ENCODE measurements around the gene DLAT.
"Not testable (repeated sequence)": the region's sequence is repeated elsewhere in the genome, so short reads cannot be mapped to it uniquely, and the experiment has no call there.

DLAT gene

GRCh38 chr11:112024773-112025678 is at the start of gene DLAT:
DLAT (plus strand) TSS chr11:112025408; CDS start chr11:112025473, 65 bp downstream.
- peak; percentile 84 for DNase-seq

GRCh38 chr11:111976119-111976766 is 49.0 kb upstream of the DLAT start:
- DNase-seq, result no peak

- no peak for DNase-seq
These were observed 48.5 kb upstream of the DLAT start for GRCh38 chr11:111976767-111977145.

- no peak for DNase-seq
These were observed 47.8 kb upstream of the DLAT start for GRCh38 chr11:111977146-111978027.

GRCh38 chr11:111978028-111978771 is 47.0 kb upstream of the DLAT start:
- DNase-seq, result no peak

GRCh38 chr11:111980062-111980461 is 45.1 kb upstream of the DLAT start:
- DNase-seq, result no peak

- DNase-seq, result no peak
These were observed 43.9 kb upstream of the DLAT start for GRCh38 chr11:111981270-111981669.

- peak; percentile 35 for DNase-seq
These were observed 43.2 kb upstream of the DLAT start for GRCh38 chr11:111982019-111982464.

- no peak for DNase-seq
These were observed 42.5 kb upstream of the DLAT start for GRCh38 chr11:111982541-111983186.

GRCh38 chr11:111983187-111983986 is 41.8 kb upstream of the DLAT start:
- DNase-seq, result no peak

GRCh38 chr11:111986589-111986988 is 38.6 kb upstream of the DLAT start:
- DNase-seq, result no peak

GRCh38 chr11:111990381-111990780 is 34.8 kb upstream of the DLAT start:
- no peak for DNase-seq

GRCh38 chr11:111992206-111992855 is 32.9 kb upstream of the DLAT start:
- no peak for DNase-seq

GRCh38 chr11:111996129-111996528 is 29.1 kb upstream of the DLAT start:
- no peak for DNase-seq

GRCh38 chr11:111996669-111997068 is 28.5 kb upstream of the DLAT start:
- DNase-seq, result not testable (repeated sequence)

- no peak for DNase-seq
These were observed 26.1 kb upstream of the DLAT start for GRCh38 chr11:111999111-111999510.

- DNase-seq, result no peak
These were observed 24.5 kb upstream of the DLAT start for GRCh38 chr11:112000703-112001102.

GRCh38 chr11:112002491-112003216 is 22.6 kb upstream of the DLAT start:
- DNase-seq, result no peak

- DNase-seq, result no peak
These were observed 20.8 kb upstream of the DLAT start for GRCh38 chr11:112004389-112004788.
